Posterior cingulate gyrus (tissue), 11 donors: ENCODE data around the gene C19orf25.

Experiments used
- DNase-seq, 10 donors: peaks; one replicate each; pipeline versions ENCODE4 v3.0.0 to v3.0.0-alpha.2; 2020 to 2021; ENCODE audit warnings: mixed read lengths in 3 of 10
- intact Hi-C: fragments of 100-400 bp; cut with DNase I; formaldehyde crosslinking; loops from one replicate; pipeline ENCODE4 v1.15.1; 2023

C19orf25 gene

GRCh38 chr19:1423436-1424191 lies 55.4 kb downstream of the C19orf25 start:
- intact Hi-C loops: no loop called here
- no peak for DNase-seq
